PC-9 (cell line): Measurements from ENCODE around the gene KDM5B.

ENCODE experiments used
- CTCF ChIP-seq: fragments of 200-600 bp; sonication (generic); conservative IDR thresholded peaks from 2 replicates; pipeline ENCODE4 v1.6.1; 2017; ENCODE audit warnings: mixed run types, antibody characterized with exemption, mild to moderate bottlenecking, moderate library complexity
- EZH2 ChIP-seq: fragments of 200-600 bp; sonication (generic); IDR thresholded peaks from 2 replicates; pipeline ENCODE4 v1.8.0; 2017; ENCODE audit warnings: antibody characterized with exemption, low read depth

DNA sequence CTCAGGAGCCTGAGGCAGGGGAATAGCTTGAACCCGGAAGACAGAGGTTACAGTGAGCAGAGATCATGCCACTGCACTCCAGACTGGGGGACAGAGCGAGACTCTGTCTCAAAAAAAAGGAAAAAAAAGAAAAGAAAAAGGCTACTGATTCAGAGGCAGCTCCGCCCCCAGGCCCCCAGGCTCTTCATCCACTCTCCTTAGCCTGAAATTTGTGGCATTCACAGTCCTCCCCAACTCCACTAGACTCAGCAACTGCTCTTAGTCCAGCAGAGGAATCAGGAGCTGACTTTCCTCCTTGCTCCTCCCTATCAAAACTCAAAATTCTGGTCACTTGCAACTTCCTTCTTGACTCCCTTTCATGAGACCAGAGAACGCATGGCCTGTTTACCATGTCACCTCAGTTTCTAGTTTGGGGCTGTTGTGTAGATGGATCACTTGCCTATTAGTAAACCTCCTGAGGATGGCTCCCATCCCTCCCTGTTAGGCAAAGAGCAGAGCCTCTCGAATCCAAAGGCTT lies 29.6 kb upstream of the KDM5B start:
- TF ChIP-seq CTCF (no peak), EZH2 (no peak)
